Epithelial cell of esophagus (primary cell): ENCODE data around the gene LPP.
A peak's percentile ranks its signal among the peaks of the same experiment; 100 is the strongest.

Experiments
- DNase-seq: peaks from one replicate; pipeline ENCODE4 v3.0.0; 2010; ENCODE audit warnings: low read depth
- H3K4me3 ChIP-seq: 2 replicates; pipeline ENCODE4 v1.5.1; 2011; ENCODE audit warnings: mild to moderate bottlenecking, low read length, control low read depth
- CTCF ChIP-seq: IDR thresholded peaks from 2 replicates; pipeline ENCODE4 v1.5.1; 2011; ENCODE audit warnings: low read depth, mild to moderate bottlenecking, low read length, control low read depth, inconsistent platforms; ENCODE audit not compliant: insufficient read depth; ENCODE audit errors: missing control alignments

LPP gene

GRCh38 chr3:188168648-188169047, 14.7 kb downstream of the LPP start:
- H3K4me3 ChIP-seq: no peak overlapping the region
- DNase-seq: no peak
- no peak for TF ChIP-seq CTCF

DNA sequence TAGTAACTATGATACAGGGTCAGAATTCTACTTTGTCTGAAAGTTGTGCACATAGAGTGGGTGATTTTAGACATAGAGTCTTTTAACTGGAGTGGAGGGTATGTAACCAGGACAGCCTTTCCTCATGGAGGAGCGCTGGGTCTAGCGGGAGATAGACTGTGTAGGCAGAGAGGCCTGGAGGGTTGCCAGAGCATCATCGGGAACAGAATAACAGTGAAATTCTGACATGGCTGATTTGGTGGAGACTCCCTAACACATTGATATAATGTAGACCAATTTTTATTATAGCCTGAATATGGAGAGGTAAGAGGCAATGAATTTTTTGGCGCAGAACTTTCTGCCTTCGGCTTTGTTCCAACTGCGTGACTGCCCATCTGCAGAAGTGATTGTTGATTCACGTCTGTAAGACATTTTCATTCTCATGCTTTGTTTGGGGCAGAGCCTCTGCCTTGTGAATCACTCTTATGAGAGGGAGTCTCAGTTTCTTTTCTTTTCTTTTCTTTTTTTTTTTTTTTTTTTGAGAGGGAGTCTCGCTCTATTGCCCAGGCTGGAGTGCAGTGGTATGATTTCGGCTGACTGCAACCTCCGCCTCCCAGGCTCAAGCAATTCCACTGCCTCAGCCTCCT, 16.0 kb downstream of the LPP start:
- DNase-seq: no peak
- H3K4me3 ChIP-seq: no peak overlapping the region
- no peak for TF ChIP-seq CTCF

DNA sequence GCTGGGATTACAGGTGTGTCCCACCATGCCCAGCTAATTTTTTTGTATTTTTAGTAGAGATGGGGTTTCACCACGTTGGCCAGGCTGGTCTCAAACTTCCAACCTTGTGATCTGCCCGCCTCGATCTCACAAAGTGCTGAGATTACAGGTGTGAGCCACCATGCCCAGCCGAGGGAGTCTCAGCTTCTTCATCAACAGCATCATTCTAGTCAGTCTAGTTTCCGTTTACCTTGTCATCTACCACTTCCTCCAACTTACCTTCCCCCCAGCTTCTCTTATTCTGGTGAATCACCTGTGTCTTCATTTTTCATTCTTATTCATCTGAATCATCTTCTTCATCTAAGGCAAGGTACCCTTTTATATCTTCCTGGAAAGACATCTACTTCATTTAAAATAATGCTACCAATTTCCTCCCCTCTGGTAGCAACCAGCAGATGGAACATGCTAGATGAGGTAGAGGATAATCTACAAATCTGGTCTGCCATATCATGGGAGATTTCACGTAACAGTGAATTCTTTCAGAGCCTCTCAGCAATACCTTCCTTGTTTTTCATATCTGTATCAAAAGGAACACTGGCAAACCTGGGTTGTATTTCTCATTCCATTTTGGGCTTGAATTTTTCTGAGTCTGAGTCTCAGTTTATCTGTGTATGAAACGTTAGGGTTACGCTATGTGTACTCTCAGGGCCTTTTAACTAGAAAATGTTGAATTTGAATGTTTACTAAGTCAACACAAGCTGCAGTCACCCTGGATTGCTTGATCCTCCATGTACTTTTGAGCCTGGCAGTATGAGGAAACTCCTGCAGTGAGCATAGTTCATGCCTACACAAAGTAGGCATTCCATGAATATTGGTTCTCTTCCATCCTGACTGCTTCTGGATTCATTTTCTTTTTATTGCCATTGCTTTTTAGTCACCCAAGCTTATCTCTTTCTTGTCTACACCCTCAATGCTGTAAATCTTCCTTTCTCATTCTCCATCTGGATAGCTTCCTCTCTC, 16.8 kb downstream of the LPP start:
- peak; percentile 89 for DNase-seq
- TF ChIP-seq CTCF: no peak
- H3K4me3 ChIP-seq: no peak overlapping the region

GRCh38 chr3:188171682-188172467, 17.9 kb downstream of the LPP start:
- TF ChIP-seq CTCF: no peak
- no peak for DNase-seq
- no peak overlapping the region for H3K4me3 ChIP-seq

GRCh38 chr3:188174317-188175044, 20.5 kb downstream of the LPP start:
- H3K4me3 ChIP-seq: no peak overlapping the region
- no peak for TF ChIP-seq CTCF
- no peak for DNase-seq

GRCh38 chr3:188176476-188176875, 22.5 kb downstream of the LPP start:
- H3K4me3 ChIP-seq: no peak overlapping the region
- no peak for DNase-seq
- no peak for TF ChIP-seq CTCF
